WTC11 (cell line): Measurements from ENCODE around the gene SPTY2D1. TPM values are rescaled to one million over a fixed set of nuclear protein-coding genes. Genes with fewer than 3 reads are reported as not detected.

Source experiments
- ATAC-seq: fragments of 200-7000 bp; cut with Tn5 transposase; 2 replicates; pipeline ENCODE4 v1.10.0; 2021; ENCODE audit warnings: mild to moderate bottlenecking, moderate library complexity
- CTCF ChIA-PET: fragments of 300-600 bp; sonication (Branson Sonifier 250); formaldehyde crosslinking; loops from one replicate; lab custom pipeline; 2021; ENCODE audit warnings: antibody characterized with exemption; lab: Charles Lee
- POLR2A ChIA-PET: fragments of 350-600 bp; sonication (Branson Sonifier 250); formaldehyde crosslinking; loops from one replicate; lab custom pipeline; 2021; ENCODE audit warnings: antibody characterized with exemption; lab: Charles Lee
- DNase-seq: peaks from one replicate; pipeline ENCODE4 v3.0.0; 2021; ENCODE audit warnings: low spot score
- H3K27ac Mint-ChIP-seq: 2 replicates; pipeline ENCODE4 v1.8.0; 2021; ENCODE audit warnings: mixed read lengths
- H3K27me3 Mint-ChIP-seq: 2 replicates; pipeline ENCODE4 v1.8.0; 2021; ENCODE audit warnings: low read depth, mild to moderate bottlenecking, moderate library complexity, mixed read lengths
- H3K36me3 Mint-ChIP-seq: 2 replicates; pipeline ENCODE4 v1.8.0; 2021; ENCODE audit warnings: mixed read lengths
- H3K4me1 Mint-ChIP-seq: 2 replicates; pipeline ENCODE4 v1.8.0; 2022; ENCODE audit warnings: mixed read lengths
- H3K4me3 Mint-ChIP-seq: 2 replicates; pipeline ENCODE4 v1.8.0; 2021; ENCODE audit warnings: mild to moderate bottlenecking, moderate library complexity, mixed read lengths
- H3K9me3 Mint-ChIP-seq: 2 replicates; pipeline ENCODE4 v1.8.0; 2021; ENCODE audit warnings: mixed read lengths
- EMX1 ChIP-seq: fragments of 250-450 bp; sonication (Bioruptor Pico); IDR thresholded peaks from 2 replicates; pipeline ENCODE4 v1.8.0; 2021; ENCODE audit warnings: mild to moderate bottlenecking
- ETV6 ChIP-seq: sonication (generic); formaldehyde crosslinking; IDR thresholded peaks from 2 replicates; pipeline ENCODE4 v1.8.1; 2022; ENCODE audit warnings: mild to moderate bottlenecking, missing genetic modification reagents
- GTF2I ChIP-seq: fragments of 250-450 bp; sonication (Bioruptor Pico); conservative IDR thresholded peaks from 2 replicates; pipeline ENCODE4 v1.4.0; 2021; ENCODE audit warnings: mild to moderate bottlenecking
- HMGA2 ChIP-seq: fragments of 250-450 bp; sonication (Bioruptor Pico); IDR thresholded peaks from 2 replicates; pipeline ENCODE4 v1.4.0; 2021; ENCODE audit warnings: mild to moderate bottlenecking, moderate library complexity
- MYBL2 ChIP-seq: sonication (generic); formaldehyde crosslinking; IDR thresholded peaks from 2 replicates; pipeline ENCODE4 v1.8.1; 2023; ENCODE audit warnings: mild to moderate bottlenecking, moderate library complexity, missing genetic modification reagents
- PRRX2 ChIP-seq: fragments of 250-450 bp; sonication (Bioruptor Pico); IDR thresholded peaks from 2 replicates; pipeline ENCODE4 v1.8.0; 2021; ENCODE audit warnings: mild to moderate bottlenecking
- RORB ChIP-seq: fragments of 250-450 bp; sonication (Bioruptor Pico); IDR thresholded peaks from 2 replicates; pipeline ENCODE4 v1.9.0; 2021; ENCODE audit warnings: mild to moderate bottlenecking
- SMAD3 ChIP-seq: sonication (generic); formaldehyde crosslinking; IDR thresholded peaks from 2 replicates; pipeline ENCODE4 v1.8.0; 2022; ENCODE audit warnings: missing genetic modification reagents, mild to moderate bottlenecking, borderline replicate concordance
- ZBTB21 ChIP-seq: sonication (generic); formaldehyde crosslinking; IDR thresholded peaks from 2 replicates; pipeline ENCODE4 v1.8.1; 2023; ENCODE audit warnings: mild to moderate bottlenecking, missing genetic modification reagents, borderline replicate concordance
- total RNA-seq: library from RNA; stranded (reverse); gene quantifications from 3 replicates; pipeline ENCODE4 v1.2.3, GENCODE V29; 2021
- TF ChIP-seq, protein P1 (sequence below): sonication (generic); formaldehyde crosslinking; IDR thresholded peaks from 2 replicates; pipeline ENCODE4 v1.8.1; 2022; ENCODE audit warnings: mild to moderate bottlenecking, missing genetic modification reagents, moderate library complexity, borderline replicate concordance
- TF ChIP-seq, protein P2 (sequence below): fragments of 250-450 bp; sonication (Bioruptor Pico); conservative IDR thresholded peaks from 2 replicates; pipeline ENCODE4 v1.9.0; 2021; ENCODE audit warnings: mild to moderate bottlenecking
- TF ChIP-seq, protein P3 (sequence below): fragments of 200-600 bp; IDR thresholded peaks from 2 replicates; pipeline ENCODE4 v1.8.0; 2022; ENCODE audit warnings: antibody characterized with exemption
- TF ChIP-seq, protein P4 (sequence below): fragments of 250-450 bp; sonication (Bioruptor Pico); IDR thresholded peaks from 2 replicates; pipeline ENCODE4 v1.9.0; 2021; ENCODE audit warnings: moderate library complexity, mild to moderate bottlenecking, inconsistent platforms, borderline replicate concordance
- TF ChIP-seq, protein P5 (sequence below): sonication (generic); formaldehyde crosslinking; IDR thresholded peaks from 2 replicates; pipeline ENCODE4 v1.8.1; 2022; ENCODE audit warnings: missing genetic modification reagents, borderline replicate concordance
- TF ChIP-seq, protein P6 (sequence below): sonication (generic); formaldehyde crosslinking; IDR thresholded peaks from 2 replicates; pipeline ENCODE4 v1.8.0; 2022; ENCODE audit warnings: missing genetic modification reagents
- TF ChIP-seq, protein P7 (sequence below): fragments of 250-450 bp; sonication (Bioruptor Pico); IDR thresholded peaks from 2 replicates; pipeline ENCODE4 v1.8.0; 2021; ENCODE audit warnings: mild to moderate bottlenecking

SPTY2D1 gene
- total RNA-seq, 1 experiment from 2014 or later, result 14.3 TPM

DNA sequence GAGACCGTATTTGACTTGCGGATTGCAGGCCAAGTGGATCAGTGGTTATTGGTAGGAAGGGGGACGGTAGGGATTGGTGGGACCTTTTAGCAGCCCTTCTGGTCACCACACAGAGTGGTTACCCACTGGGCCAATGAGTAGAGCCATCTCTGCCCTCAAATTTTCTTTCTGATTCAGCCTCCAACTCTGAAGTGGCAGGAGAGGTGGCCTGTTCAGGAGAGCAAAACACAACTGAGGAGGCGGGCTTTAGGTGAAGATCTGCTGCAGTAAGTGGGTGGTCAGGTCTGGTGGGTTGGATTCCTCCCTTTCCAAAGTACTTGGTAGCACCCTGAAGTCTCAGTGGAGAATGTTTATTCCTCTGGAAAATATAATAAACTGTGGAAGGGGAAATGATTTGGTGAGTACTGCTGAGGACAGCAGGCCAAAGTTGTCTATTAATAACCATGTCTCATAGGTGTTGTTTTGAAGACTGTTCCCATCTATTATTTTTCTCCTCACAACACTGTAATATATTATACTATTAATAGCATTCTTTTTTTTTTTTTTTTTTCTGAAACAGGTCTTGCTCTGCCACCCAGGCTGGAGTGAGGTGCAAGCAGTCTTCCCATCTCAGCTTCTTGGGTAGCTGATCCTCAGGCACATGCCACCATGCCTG is 33.1 kb downstream of the SPTY2D1 start:
- Mint-ChIP-seq H3K27ac (no peak overlapping the region), H3K4me1 (no peaks in the 10 kb centered on the region), H3K27me3 (no peaks in the 10 kb centered on the region)
- TF ChIP-seq MYBL2 (CRISPR knock-in tag), result no peak
- TF ChIP-seq, protein P1, sequence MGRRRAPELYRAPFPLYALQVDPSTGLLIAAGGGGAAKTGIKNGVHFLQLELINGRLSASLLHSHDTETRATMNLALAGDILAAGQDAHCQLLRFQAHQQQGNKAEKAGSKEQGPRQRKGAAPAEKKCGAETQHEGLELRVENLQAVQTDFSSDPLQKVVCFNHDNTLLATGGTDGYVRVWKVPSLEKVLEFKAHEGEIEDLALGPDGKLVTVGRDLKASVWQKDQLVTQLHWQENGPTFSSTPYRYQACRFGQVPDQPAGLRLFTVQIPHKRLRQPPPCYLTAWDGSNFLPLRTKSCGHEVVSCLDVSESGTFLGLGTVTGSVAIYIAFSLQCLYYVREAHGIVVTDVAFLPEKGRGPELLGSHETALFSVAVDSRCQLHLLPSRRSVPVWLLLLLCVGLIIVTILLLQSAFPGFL (CRISPR knock-in tag), result no peak
- TF ChIP-seq, protein P2, sequence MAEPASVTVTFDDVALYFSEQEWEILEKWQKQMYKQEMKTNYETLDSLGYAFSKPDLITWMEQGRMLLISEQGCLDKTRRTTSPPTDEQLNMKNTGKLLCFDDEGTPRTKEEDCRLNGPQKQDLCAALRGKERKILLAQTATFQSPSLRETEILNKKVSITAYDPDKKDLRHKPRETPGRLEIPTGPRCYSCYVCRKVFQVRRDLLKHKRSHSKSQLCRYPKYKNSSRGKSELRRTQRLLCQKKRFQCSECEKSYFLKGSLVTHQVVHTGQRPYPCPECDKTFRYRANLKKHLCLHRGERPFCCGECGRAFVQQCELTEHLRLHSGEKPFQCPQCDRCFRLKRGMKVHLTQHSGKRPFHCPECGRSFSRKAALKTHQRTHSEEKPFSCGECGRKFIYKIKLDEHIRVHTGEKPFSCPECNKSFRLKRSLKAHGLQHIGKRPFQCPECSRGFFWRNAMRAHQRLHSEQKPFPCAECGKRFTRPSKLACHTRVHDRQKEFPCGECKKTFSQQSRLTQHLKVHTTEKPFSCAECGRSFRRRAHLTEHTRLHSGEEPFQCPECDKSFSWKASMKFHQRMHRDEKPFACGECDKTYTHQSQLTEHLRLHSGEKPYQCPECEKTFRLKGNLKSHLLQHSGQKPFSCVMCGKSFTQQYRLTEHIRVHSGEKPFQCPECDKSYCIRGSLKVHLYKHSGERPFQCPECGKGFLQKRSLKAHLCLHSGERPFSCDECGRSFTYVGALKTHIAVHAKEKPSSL, result no peak
- TF ChIP-seq, protein P3, sequence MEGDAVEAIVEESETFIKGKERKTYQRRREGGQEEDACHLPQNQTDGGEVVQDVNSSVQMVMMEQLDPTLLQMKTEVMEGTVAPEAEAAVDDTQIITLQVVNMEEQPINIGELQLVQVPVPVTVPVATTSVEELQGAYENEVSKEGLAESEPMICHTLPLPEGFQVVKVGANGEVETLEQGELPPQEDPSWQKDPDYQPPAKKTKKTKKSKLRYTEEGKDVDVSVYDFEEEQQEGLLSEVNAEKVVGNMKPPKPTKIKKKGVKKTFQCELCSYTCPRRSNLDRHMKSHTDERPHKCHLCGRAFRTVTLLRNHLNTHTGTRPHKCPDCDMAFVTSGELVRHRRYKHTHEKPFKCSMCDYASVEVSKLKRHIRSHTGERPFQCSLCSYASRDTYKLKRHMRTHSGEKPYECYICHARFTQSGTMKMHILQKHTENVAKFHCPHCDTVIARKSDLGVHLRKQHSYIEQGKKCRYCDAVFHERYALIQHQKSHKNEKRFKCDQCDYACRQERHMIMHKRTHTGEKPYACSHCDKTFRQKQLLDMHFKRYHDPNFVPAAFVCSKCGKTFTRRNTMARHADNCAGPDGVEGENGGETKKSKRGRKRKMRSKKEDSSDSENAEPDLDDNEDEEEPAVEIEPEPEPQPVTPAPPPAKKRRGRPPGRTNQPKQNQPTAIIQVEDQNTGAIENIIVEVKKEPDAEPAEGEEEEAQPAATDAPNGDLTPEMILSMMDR, result no peak
- TF ChIP-seq, protein P4, sequence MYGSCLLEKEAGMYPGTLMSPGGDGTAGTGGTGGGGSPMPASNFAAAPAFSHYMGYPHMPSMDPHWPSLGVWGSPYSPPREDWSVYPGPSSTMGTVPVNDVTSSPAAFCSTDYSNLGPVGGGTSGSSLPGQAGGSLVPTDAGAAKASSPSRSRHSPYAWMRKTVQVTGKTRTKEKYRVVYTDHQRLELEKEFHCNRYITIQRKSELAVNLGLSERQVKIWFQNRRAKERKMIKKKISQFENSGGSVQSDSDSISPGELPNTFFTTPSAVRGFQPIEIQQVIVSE, result no peak
- TF ChIP-seq, protein P5, sequence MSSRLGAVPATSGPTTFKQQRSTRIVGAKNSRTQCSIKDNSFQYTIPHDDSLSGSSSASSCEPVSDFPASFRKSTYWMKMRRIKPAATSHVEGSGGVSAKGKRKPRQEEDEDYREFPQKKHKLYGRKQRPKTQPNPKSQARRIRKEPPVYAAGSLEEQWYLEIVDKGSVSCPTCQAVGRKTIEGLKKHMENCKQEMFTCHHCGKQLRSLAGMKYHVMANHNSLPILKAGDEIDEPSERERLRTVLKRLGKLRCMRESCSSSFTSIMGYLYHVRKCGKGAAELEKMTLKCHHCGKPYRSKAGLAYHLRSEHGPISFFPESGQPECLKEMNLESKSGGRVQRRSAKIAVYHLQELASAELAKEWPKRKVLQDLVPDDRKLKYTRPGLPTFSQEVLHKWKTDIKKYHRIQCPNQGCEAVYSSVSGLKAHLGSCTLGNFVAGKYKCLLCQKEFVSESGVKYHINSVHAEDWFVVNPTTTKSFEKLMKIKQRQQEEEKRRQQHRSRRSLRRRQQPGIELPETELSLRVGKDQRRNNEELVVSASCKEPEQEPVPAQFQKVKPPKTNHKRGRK, result no peak
- TF ChIP-seq ETV6, result no peak
- no peak for TF ChIP-seq SMAD3
- TF ChIP-seq, protein P6, sequence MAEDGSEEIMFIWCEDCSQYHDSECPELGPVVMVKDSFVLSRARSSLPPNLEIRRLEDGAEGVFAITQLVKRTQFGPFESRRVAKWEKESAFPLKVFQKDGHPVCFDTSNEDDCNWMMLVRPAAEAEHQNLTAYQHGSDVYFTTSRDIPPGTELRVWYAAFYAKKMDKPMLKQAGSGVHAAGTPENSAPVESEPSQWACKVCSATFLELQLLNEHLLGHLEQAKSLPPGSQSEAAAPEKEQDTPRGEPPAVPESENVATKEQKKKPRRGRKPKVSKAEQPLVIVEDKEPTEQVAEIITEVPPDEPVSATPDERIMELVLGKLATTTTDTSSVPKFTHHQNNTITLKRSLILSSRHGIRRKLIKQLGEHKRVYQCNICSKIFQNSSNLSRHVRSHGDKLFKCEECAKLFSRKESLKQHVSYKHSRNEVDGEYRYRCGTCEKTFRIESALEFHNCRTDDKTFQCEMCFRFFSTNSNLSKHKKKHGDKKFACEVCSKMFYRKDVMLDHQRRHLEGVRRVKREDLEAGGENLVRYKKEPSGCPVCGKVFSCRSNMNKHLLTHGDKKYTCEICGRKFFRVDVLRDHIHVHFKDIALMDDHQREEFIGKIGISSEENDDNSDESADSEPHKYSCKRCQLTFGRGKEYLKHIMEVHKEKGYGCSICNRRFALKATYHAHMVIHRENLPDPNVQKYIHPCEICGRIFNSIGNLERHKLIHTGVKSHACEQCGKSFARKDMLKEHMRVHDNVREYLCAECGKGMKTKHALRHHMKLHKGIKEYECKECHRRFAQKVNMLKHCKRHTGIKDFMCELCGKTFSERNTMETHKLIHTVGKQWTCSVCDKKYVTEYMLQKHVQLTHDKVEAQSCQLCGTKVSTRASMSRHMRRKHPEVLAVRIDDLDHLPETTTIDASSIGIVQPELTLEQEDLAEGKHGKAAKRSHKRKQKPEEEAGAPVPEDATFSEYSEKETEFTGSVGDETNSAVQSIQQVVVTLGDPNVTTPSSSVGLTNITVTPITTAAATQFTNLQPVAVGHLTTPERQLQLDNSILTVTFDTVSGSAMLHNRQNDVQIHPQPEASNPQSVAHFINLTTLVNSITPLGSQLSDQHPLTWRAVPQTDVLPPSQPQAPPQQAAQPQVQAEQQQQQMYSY (CRISPR knock-in tag), result no peak
- no peak for TF ChIP-seq RORB (CRISPR knock-in tag)
- TF ChIP-seq ZBTB21 (CRISPR knock-in tag), result no peak
- TF ChIP-seq, protein P7, sequence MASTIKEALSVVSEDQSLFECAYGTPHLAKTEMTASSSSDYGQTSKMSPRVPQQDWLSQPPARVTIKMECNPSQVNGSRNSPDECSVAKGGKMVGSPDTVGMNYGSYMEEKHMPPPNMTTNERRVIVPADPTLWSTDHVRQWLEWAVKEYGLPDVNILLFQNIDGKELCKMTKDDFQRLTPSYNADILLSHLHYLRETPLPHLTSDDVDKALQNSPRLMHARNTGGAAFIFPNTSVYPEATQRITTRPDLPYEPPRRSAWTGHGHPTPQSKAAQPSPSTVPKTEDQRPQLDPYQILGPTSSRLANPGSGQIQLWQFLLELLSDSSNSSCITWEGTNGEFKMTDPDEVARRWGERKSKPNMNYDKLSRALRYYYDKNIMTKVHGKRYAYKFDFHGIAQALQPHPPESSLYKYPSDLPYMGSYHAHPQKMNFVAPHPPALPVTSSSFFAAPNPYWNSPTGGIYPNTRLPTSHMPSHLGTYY (CRISPR knock-in tag), result no peak
- TF ChIP-seq GTF2I (CRISPR knock-in tag), result no peak
- TF ChIP-seq EMX1 (CRISPR knock-in tag), result no peak
- no peak for TF ChIP-seq PRRX2 (CRISPR knock-in tag)
- no peak for TF ChIP-seq HMGA2
- TF ChIP-seq, all 79 proteins: peak for 0
- CTCF ChIA-PET, result no interaction called here
- Mint-ChIP-seq H3K4me3 (no peak overlapping the region), H3K36me3 (peaks cover 15% of the 10 kb centered on the region), H3K9me3 (no peaks in the 10 kb centered on the region)
- POLR2A ChIA-PET, result interaction anchor here (0.5 kb wide), 1 partner anchor 1483 kb away, joined by 5 read pairs; no protein-coding TSS in a partner anchor
- ATAC-seq, result 0 out of 2 replicates have a peak, but pooled peaks have one; percentile 22
- DNase-seq, result no peak
